Activated CD4-positive, CD25-positive, alpha-beta regulatory T cell treated with anti-CD3 and anti-CD28 coated beads, Interleukin-2, amount 50 U/mL, for 16 hours (primary cell): ENCODE data around the gene ALLC.

Experiments used
- DNase-seq: peaks from one replicate; pipeline ENCODE4 v3.0.0-alpha.2; 2020; ENCODE audit warnings: low read depth, low spot score

ALLC gene

GRCh38 chr2:3679180-3679579 lies 21.2 kb downstream of the ALLC start:
- no peak for DNase-seq

GRCh38 chr2:3679616-3680393 lies 21.8 kb downstream of the ALLC start:
- DNase-seq: no peak

- DNase-seq: no peak
Observed at GRCh38 chr2:3680548-3681345, 22.7 kb downstream of the ALLC start.

- DNase-seq: no peak
Observed at GRCh38 chr2:3681625-3682024, 23.6 kb downstream of the ALLC start.

GRCh38 chr2:3682811-3683210 lies 24.8 kb downstream of the ALLC start:
- DNase-seq: no peak

- no peak for DNase-seq
Observed at GRCh38 chr2:3683748-3684454, 25.9 kb downstream of the ALLC start.

- DNase-seq: no peak
Observed at GRCh38 chr2:3689998-3690748, 32.2 kb downstream of the ALLC start.

- DNase-seq: no peak
Observed at GRCh38 chr2:3692375-3692774, 34.4 kb downstream of the ALLC start.

- DNase-seq: no peak
Observed at GRCh38 chr2:3696545-3696944, 38.5 kb downstream of the ALLC start.

GRCh38 chr2:3701071-3701470 lies 43.1 kb downstream of the ALLC start:
- no peak for DNase-seq

GRCh38 chr2:3703236-3703756 lies 45.3 kb downstream of the ALLC start, which contains the start of gene DCDC2C:
TSS of gene DCDC2C (plus strand) at chr2:3703575. CDS start at chr2:3703752, 177 bp downstream.
- no peak for DNase-seq

GRCh38 chr2:3703757-3704355 lies 45.9 kb downstream of the ALLC start:
- no peak for DNase-seq

GRCh38 chr2:3704692-3705091 lies 46.7 kb downstream of the ALLC start:
- DNase-seq: no peak

GRCh38 chr2:3705782-3706181 lies 47.8 kb downstream of the ALLC start:
- DNase-seq: no peak

GRCh38 chr2:3706892-3707291 lies 48.9 kb downstream of the ALLC start:
- DNase-seq: no peak

- no peak for DNase-seq
Observed at GRCh38 chr2:3708576-3708975, 50.6 kb downstream of the ALLC start.

GRCh38 chr2:3709225-3709624 lies 51.2 kb downstream of the ALLC start:
- no peak for DNase-seq

- no peak for DNase-seq
Observed at GRCh38 chr2:3712424-3712823, 54.4 kb downstream of the ALLC start.

GRCh38 chr2:3712831-3713503 lies 55.0 kb downstream of the ALLC start:
- DNase-seq: no peak

- DNase-seq: no peak
Observed at GRCh38 chr2:3718679-3719078, 60.7 kb downstream of the ALLC start.
